HG02973 (cell line): ENCODE measurements around the gene CTNNA3.
"Not testable (repeated sequence)": the region's sequence is repeated elsewhere in the genome, so short reads cannot be mapped to it uniquely, and the experiment has no call there.

ENCODE experiments used
- ATAC-seq: cut with Tn5 transposase; IDR thresholded peaks from one replicate; pipeline ENCODE4 v1.9.1; 2021; ENCODE audit warnings: moderate library complexity; ENCODE audit not compliant: unreplicated experiment

The CTNNA3 gene

DNA sequence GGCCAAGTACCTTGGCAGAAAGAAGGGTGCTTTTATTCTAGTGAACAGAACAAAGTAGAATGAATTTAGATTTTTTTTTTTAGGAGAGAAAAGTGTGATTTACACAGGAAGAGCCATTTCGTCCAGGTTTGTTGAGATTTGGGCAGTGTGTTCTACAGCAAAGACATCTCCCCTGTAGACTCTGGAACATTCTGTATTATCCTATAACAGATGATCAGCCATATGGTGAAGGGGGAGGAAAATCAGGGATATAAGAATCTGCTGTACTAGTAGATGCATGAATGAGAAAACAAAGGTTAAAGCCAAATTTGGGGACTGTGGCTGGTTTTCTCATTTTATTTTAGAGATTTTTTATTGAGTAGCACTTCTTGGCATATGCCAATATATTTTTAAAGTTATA, 1223.8 kb downstream of the CTNNA3 start:
- ATAC-seq = no peak

DNA sequence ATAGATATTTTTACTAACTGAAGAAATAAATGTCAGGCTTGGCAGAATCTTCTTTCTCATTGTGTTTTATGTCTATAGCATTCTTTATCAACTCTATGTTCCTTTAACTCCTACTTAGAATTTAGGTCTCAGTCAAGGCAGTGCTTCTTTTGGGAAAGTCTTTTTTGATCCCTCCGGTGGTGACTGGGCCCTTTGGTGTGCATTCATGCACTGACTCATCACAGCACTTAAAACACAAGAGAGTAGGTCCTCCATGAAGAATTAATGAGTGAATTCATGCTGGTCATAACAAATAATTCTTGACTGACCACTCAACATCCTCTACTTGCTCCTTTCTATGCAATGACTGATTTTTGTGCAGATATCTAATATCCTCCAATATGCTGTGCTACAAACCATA, 1229.0 kb downstream of the CTNNA3 start:
- ATAC-seq = no peak

DNA sequence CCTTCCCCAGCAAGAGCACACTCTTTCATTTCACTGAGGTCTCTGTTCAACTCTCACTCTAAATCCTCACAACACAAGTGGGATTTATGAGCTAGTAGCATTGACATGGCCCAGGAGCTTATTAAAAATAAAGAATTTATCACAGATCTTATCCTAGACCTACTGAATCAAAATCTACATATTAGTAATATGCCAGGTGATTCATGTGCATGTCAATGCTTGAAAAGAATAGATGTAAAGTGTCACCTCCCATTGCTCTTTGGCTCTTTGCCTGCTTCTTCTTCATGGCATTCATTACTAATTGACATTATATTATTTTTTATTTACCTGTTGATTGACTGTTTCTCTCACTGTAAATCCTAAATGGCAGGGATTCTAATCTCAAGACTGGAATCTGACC, 1229.4 kb downstream of the CTNNA3 start:
- ATAC-seq = no peak

DNA sequence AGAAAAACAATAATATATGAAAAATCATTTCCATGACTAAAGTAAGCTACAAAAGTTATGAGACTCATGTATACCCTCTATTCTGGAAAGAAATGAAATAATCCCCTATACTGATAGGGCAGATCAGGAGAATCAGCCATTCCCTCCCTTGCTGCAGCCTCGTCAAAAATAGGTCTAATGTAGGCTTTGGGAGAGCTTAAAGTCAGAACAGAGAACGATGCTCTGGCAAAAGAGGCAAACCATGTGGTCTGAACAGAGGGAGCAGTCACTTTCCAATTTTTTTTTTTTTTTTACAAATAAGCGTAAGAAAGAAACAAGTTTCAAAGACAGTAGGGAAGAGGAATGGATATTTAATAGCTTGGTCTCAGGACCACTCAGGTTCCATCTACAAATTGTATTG, 1232.4 kb downstream of the CTNNA3 start:
- ATAC-seq = no peak

DNA sequence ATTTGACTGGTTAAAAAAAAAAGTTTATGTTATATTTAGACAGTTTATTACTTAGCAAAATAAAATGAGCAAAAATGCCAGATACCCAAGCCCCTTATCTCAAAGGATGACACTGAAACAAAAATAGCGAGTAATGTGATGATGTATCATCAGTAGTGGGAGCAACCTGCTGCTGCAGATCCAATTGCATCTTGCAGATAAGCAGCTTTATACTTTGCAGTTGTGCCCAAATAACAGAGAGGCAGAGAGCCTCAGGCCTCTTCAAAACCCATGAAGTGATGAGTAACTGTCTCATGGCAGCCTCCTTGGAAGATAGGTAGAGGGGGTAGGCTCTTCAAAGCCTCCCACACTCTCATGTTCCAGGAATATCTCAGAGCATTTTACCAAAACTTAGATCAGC, 1238.4 kb downstream of the CTNNA3 start:
- no peak for ATAC-seq

DNA sequence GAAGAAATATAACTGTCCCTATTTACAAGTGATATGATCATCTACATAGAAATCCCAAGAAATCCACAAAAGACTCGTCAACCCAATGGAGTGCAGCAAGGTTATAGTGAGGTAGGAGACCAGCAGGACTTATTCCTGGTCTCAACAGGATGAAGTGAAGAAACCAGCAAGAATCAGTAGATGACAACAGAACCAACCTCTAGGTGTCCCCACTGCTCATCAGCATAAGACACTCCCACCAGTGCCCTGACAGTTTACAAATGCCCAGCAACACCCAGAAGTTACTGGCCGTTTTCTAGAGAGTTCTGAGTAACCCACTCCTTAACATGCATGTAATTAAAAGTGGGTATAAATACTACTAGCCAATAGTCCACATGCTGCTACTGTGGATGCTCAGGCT, 1240.7 kb downstream of the CTNNA3 start:
- no peak for ATAC-seq

DNA sequence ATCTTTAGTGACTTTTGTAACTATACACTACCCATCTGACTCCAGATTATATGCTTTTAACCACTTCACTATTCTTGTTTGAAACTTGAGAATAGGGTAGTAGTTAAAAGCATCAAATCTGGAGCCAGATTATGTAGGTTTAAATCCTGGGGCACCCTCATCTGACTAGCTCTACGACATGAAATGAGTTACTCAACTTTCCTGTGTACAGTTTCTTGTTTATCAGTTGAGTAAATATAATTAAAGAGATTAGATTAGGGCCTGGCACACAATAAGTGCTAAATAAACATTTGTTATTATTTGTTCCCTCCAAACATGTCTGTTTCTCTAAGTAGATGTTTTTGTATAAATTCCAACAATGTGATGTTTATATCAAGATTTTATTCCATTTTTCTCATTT, 1255.4 kb downstream of the CTNNA3 start:
- ATAC-seq = no peak

DNA sequence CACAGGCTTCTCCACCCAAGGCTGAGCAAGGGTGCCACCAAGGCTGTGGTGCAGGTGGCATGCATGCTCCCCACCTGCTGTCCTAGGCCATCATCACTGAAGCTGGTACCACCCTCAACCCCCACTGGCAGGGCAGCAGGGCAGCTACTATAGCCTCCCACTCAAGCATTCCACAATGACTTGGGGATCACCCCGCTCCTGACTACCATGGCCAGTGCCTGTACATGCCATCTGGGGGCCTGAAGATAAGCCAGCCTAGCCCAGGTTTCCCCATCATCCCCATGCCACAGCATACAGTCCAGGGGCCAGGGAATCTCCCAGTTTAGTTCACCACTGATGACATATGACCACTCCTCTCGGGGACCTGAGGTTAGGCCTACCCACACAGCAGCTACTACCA, 1281.1 kb downstream of the CTNNA3 start:
- no peak for ATAC-seq

DNA sequence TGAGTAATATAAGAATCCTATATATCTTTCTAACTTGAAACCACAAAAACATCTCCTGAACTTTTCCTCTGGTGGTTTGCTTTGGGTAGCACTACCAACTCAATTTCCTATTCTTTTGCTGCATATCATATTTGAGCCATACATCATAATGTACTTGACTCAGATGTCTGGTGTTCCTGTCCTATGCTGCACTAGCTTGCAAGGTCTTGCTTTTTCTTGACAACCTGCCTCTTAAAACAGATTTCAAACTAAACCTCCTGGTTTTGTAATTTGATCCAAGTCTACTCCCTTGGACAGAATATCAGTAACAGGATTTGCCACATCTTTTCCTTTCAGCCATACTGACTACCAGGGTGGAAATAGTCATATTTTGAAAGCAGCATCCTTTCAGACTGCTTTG, 1290.4 kb downstream of the CTNNA3 start:
- ATAC-seq = no peak

DNA sequence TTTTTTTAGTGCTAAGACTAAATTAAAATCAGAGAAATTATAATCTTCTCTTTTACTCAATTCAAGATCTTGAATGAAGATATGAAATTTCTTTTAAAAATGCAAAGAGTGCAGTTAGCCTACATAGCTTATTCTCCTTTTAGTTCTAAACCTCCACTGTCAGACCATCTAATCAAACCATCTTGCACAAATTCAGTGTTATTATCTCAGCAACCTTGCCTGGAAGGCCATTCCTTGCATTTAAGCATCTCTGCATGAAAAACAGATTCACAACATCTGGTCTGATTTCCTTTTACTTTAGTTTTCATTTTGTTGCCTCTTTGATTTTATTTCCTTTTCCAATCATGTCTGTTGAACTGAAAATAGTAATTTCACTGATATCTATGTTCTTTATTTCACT, 1297.3 kb downstream of the CTNNA3 start:
- ATAC-seq = no peak

DNA sequence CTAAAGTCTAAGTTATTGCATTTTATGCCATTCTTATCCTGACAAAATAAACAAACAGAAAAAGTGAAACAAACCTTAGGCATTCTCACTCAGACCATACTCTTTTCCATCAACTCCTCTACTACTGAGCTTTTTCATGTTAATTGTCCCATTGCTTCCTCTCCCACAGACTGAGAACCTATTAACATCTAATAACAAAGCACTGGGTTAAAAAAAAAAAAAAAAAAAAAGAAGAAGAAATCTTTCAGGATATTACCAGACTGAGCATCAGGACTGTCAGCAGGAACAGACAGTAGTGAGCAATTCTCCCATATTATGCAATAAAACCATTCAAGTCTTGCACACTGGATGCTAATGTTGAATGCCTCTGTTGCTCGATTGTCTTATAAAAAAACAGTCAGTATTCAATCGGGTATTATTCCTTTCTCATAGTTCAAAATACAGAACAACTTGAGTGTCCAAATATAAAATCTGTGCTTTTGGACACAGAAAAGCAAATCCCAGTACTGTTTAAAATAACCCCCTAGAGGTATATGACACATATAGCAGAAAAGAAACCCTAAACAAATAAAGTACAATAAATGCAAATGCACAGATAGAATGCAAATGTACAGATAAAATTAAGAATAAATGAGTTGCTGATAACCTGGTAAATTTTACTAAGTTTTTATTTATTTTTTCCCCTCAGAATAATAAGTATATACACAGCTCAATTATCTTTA, 1301.5 kb downstream of the CTNNA3 start:
- no peak for ATAC-seq

DNA sequence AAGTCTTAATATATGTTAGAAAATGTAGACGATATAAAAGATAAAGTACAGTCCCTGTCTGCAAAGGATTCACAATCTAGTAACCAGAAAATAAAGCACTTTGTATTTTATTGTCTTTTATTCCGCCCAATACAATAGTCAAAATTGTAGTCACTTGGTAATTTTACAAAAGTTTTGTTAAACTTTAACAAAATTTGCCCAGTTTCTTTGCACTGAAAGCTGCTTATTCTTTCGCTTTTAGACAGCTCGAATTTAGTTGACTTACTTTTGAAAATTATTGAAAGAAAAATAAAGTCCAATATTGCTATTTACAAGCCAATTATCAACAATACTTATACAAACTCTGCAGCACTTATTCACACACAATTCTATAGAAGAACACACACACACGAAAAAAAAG, 1305.1 kb downstream of the CTNNA3 start:
- no peak for ATAC-seq

DNA sequence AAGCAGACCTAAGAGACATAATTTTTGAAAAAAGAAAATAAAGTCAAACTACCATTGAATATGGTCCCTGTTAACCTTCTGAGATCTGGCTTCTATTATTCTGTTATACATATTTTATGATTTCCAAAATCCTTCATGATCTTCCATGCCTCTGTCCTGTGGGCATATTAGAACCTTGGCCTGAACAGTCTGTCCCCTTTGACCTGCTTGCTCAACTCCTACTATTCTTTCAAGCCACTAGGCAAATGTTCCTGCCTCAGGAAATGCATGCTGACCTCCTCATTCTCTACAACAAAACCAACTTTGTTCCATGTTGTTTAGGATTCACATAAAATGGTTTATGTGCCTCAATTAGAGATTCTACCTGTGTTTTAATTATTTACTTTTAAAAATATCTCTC, 1315.0 kb downstream of the CTNNA3 start:
- no peak for ATAC-seq

DNA sequence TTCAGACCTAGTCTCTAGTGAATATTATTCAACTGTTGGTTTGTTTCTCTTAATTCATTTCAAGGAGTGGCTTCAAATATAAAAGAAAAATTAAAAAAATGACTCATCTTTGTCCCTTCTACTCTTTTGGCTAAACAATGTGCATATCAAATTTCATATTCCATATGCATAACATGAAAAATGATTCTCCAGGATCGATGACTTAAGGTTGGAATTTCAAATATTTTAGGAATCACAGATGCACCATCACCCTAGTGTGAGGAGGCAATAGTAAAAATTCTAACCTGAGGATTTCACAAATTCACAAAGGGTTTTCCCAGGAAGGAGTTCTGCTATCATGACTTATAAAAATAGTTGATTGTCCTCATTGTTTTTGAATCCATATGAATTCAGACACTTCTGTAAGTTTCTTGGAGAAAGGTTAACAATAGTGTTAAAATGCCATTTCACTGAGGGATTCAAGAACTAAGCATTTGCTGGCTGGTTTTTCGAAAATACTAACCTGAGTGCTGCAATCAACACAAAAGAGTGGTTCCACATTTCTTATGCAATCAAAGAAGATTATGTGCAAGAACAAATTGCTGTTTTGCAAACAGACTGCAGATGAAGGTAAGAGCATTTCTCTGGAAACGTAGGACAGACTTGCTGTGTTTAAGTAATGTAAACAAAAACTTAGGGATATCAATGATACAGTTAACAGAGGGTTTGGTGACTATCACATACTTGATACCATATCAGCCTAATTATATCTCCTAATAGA, 1317.7 kb downstream of the CTNNA3 start:
- no peak for ATAC-seq

DNA sequence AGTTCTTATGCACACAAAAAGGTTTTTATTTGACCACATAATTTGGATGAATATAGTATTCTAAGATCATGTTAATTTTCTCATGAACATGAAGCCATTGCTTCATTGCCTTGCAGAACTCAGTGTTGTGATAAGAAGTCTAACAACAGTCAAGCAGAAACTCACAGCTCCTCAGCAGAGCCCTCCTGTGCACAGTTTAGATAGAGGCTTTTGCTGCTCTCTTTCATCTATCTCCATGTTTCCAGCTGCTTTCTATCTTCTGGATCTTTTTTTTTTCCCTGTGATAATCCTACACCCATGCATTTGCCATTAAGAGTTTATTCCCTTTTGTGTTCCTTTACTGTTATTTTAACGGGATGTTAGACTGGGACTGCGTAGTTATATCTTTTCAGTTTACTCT, 1327.8 kb downstream of the CTNNA3 start:
- no peak for ATAC-seq

DNA sequence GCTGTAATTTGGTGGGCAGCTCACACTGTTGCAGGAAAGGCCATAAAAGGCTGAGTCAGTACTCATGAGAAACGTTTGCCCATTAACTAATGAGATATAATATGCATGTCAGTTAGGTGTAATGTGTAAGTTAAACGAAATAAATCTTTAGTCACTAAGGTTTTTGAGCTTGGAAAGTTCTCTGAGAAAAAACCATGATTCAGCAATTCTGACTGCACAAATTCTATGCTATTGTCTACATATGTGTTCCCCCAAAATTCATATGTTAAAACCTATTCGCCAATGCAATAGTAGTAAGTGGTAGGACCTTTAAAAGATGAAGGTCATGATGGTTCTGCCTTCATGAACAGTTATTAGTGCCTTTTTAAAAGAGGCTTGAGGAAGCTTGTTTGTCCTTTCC, 1329.8 kb downstream of the CTNNA3 start:
- ATAC-seq = no peak

DNA sequence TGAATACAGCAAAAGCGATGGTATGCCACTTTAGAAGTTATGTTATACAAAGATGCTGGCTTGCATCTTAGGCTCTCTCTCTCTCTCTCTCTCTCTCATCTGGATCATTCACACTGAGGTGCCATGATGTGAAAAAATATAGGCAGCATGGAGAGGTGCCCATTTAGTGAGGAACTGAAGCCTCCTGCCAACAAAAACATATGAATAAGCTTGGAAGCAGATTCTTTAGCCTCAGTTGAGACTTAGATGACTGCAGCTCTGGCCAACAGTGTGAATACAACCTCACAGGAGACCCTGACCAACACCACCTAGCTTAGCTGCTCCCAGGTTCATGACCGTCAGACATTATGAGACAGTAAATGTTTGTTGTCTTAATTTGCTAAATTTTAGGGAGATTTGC, 1330.3 kb downstream of the CTNNA3 start:
- no peak for ATAC-seq

DNA sequence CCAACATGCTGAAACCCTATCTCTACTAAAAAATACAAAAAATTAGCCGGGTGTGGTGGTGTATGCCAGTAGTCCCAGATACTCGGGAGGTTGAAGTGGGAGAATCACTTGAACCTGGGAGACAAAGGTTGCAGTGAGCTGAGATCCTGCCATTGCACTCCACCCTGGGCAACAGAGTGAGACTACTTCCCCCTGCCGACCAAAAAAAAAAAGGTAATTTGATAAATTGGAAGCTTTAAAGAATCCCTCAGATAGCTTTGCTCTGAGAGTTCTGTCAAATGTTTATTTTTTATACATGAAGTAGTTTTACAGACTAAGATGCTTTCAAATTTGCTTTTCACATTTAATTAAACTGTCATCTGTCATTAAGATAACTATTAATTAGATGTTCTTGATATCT, 1333.5 kb downstream of the CTNNA3 start:
- ATAC-seq = no peak

DNA sequence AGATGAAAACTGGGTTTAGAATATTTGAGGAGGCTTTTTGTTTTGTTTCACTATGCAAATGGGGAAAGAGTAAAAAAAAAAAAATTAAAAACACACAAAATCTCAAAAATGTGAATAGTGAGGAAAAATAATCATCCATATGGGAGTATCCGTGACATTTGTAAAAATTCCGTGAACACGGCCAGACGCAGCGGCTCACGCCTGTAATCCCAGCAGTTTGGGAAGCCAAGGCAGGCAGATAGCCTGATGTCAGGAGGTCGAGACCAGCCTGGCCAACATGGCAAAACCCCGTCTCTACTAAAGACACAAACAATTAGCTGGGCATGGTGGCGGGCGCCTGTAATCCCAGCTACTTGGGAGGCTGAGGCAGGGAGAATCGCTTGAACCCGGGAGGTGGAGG, 1342.2 kb downstream of the CTNNA3 start:
- not testable (repeated sequence) for ATAC-seq

DNA sequence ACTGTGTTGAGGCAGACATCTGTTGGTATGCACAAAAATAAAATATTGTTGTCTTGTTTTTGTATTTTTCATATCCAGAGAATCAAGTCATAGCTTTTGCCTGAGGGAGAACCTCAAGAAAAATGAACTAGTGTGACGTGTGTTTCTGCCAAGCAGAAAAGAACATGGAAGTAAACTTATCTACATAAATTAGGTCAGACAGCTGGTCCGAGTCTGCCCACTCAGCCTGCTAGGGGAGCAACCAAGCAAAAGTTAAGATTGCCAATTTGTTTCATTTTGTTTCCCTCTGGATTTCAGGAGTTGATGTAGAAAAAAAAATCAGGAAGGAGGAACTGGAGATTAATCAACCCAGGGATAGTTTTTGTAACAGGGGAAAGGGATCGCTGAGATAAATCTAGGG, 1342.6 kb downstream of the CTNNA3 start:
- ATAC-seq = no peak

DNA sequence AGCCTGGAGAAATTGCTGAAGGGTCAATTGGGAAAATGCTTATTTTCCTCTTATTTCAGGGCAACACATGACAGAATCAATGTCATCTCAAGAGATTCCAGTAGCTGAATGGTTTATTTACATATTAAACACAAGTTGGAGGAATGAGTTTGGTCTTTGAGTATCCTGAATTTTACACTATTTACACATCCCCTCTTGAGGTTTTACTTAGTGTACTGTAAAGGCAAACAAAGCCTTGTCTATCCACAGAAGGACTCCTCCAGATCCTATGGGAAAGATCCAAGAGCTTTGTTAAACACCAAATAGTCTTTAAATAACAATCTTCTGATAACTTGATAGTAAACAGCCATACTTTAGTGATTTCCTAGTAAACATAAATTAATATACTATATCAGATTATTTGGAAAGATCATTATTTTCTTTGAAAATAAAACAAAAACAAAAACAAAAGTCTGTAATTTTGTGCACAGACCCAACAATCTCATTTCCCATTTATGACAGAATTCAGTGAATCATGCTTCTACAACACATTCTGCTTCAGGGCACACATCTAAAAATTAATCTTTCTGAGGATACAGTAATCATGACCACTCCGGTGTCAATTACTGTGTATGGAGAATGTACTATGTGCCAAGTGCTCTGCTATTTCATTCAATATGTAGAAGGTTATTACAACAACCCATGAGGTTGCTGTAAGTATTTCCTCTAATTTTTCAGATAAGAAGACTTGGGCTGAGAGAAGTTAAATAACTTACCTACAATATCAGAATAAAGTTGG, 1345.2 kb downstream of the CTNNA3 start:
- ATAC-seq = no peak

DNA sequence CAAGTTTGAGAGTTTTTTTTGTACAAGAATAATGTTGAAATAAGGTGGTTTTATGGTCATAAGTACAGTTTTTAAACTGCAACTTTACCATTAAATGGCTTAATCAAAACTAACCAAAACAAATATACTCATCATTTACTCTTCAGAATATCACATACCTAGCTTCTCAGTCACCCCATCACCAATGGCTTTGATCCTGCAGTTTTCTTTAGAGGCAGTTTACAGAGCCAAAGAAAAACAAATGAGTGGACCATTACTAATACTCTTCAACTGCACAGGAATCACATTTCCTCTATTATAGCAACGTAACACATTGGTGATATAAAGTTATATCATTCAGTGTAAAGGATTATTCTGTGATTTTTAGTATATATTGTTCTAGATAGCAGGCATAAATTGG, 1346.3 kb downstream of the CTNNA3 start:
- ATAC-seq = no peak
